ENCODE results near the gene EEPD1.
"Not testable (repeated sequence)": the region's sequence is repeated elsewhere in the genome, so short reads cannot be mapped to it uniquely, and the experiment has no call there.

EEPD1 gene

GRCh38 chr7:36217211-36217960 lies 64.3 kb downstream of the EEPD1 start:
- peak; percentile 40 for DNase-seq

GRCh38 chr7:36217961-36218284 lies 64.9 kb downstream of the EEPD1 start:
- no peak for DNase-seq

- no peak for DNase-seq
Measured at GRCh38 chr7:36219429-36219828, 66.4 kb downstream of the EEPD1 start.

GRCh38 chr7:36223851-36224250 lies 70.8 kb downstream of the EEPD1 start:
- no peak for DNase-seq

GRCh38 chr7:36224934-36225858 lies 72.1 kb downstream of the EEPD1 start:
- no peak for DNase-seq

GRCh38 chr7:36226151-36226550 lies 73.1 kb downstream of the EEPD1 start:
- DNase-seq = no peak

- no peak for DNase-seq
Measured at GRCh38 chr7:36227223-36227622, 74.2 kb downstream of the EEPD1 start.

GRCh38 chr7:36228039-36228438 lies 75.0 kb downstream of the EEPD1 start:
- DNase-seq = no peak

- no peak for DNase-seq
Measured at GRCh38 chr7:36231406-36231805, 78.4 kb downstream of the EEPD1 start.

GRCh38 chr7:36232555-36232954 lies 79.5 kb downstream of the EEPD1 start:
- DNase-seq = no peak

- DNase-seq = no peak
Measured at GRCh38 chr7:36232971-36233550, 80.0 kb downstream of the EEPD1 start.

GRCh38 chr7:36236073-36236472 lies 83.0 kb downstream of the EEPD1 start:
- DNase-seq = no peak

- DNase-seq = no peak
Measured at GRCh38 chr7:36238138-36238537, 85.1 kb downstream of the EEPD1 start.

GRCh38 chr7:36243356-36243755 lies 90.3 kb downstream of the EEPD1 start:
- DNase-seq = not testable (repeated sequence)

GRCh38 chr7:36244001-36244400 lies 90.9 kb downstream of the EEPD1 start:
- not testable (repeated sequence) for DNase-seq

- DNase-seq = no peak
Measured at GRCh38 chr7:36244429-36244828, 91.4 kb downstream of the EEPD1 start.

GRCh38 chr7:36245684-36246299 lies 92.7 kb downstream of the EEPD1 start:
- DNase-seq = no peak

GRCh38 chr7:36249091-36249490 lies 96.0 kb downstream of the EEPD1 start:
- no peak for DNase-seq

- no peak for DNase-seq
Measured at GRCh38 chr7:36253699-36254098, 100.6 kb downstream of the EEPD1 start.

GRCh38 chr7:36258510-36259259 lies 105.6 kb downstream of the EEPD1 start:
- not testable (repeated sequence) for DNase-seq

- no peak for DNase-seq
Measured at GRCh38 chr7:36260481-36260880, 107.4 kb downstream of the EEPD1 start.

GRCh38 chr7:36261019-36261754 lies 108.1 kb downstream of the EEPD1 start:
- DNase-seq = peak; percentile 50
